Lower leg skin (tissue), 4 donors: ENCODE measurements around the gene FANCC. TPM values are rescaled to one million over a fixed set of nuclear protein-coding genes. Genes with fewer than 3 reads are reported as not detected.

Experiments used
- DNase-seq, 2 donors: peaks; one replicate each; pipeline ENCODE4 v3.0.0-alpha.2; 2019; ENCODE audit warnings: low spot score in 2 of 2
- H3K4me3 ChIP-seq: fragments of 200-600 bp; sonication (generic); 2 replicates; pipeline ENCODE4 v1.5.1; 2017; ENCODE audit warnings: mild to moderate bottlenecking, low read depth; ENCODE audit not compliant: poor library complexity, severe bottlenecking
- POLR2A ChIP-seq, 2 donors: fragments of 450-650 bp; IDR thresholded peaks; one replicate each; pipeline ENCODE4 v1.6.1; 2016 to 2017; ENCODE audit warnings: antibody characterized with exemption in 2 of 2, mild to moderate bottlenecking in 1 of 2, moderate library complexity in 1 of 2
- WGBS, 2 donors: methylation state at CpG; one replicate each; pipeline ENCODE4 v1.1.5; 2018; 5-methylcytosine and 5-hydroxymethylcytosine counted together
- intact Hi-C: fragments of 100-400 bp; cut with DNase I; formaldehyde crosslinking; loops from one replicate; pipeline ENCODE4 v1.15.0; 2023; ENCODE audit warnings: low total_unique reads
- total RNA-seq, 4 donors: library from RNA; depleted of rRNA; stranded (reverse); fragments of >200 nt; gene quantifications; one replicate each; pipeline ENCODE4 v1.1.0, GENCODE V29; 2016
- TF ChIP-seq, protein P1 (sequence below), 3 donors: fragments of 450-650 bp; IDR thresholded peaks; one replicate each; pipeline ENCODE4 v1.5.1; 2016; ENCODE audit warnings: antibody characterized with exemption in 3 of 3, mild to moderate bottlenecking in 3 of 3, moderate library complexity in 2 of 3

Gene FANCC
- total RNA-seq, 4 donors from 2014 or later: 6.7 to 10.2 (median 8.1) TPM

DNA sequence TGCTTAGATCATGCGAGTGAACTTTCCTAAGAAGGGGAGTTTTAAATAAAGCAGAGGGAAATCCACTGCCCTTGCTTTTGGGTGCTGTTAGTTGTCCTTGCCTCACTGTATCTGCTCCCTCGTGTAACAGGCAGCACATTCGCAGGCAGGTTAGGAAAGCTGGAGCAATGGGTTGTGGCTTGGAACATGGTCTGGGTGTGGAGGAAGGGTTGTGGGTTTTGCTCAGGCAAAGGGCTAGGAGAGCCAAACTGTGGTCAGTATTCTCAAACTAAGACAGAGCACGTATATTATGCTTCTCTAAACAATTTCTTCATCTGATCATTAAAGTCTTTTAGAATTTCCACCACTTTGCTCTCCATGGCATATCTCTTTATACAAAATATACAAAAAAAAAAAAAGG, 135.7 kb downstream of the FANCC start:
- no peak for DNase-seq
- TF ChIP-seq, protein P1, sequence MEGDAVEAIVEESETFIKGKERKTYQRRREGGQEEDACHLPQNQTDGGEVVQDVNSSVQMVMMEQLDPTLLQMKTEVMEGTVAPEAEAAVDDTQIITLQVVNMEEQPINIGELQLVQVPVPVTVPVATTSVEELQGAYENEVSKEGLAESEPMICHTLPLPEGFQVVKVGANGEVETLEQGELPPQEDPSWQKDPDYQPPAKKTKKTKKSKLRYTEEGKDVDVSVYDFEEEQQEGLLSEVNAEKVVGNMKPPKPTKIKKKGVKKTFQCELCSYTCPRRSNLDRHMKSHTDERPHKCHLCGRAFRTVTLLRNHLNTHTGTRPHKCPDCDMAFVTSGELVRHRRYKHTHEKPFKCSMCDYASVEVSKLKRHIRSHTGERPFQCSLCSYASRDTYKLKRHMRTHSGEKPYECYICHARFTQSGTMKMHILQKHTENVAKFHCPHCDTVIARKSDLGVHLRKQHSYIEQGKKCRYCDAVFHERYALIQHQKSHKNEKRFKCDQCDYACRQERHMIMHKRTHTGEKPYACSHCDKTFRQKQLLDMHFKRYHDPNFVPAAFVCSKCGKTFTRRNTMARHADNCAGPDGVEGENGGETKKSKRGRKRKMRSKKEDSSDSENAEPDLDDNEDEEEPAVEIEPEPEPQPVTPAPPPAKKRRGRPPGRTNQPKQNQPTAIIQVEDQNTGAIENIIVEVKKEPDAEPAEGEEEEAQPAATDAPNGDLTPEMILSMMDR (IDR thresholded peaks at IDR 0.05): no peak
- no peak for TF ChIP-seq POLR2A (IDR thresholded peaks at IDR 0.05)
- H3K4me3 ChIP-seq: no peak overlapping the region
- 87 to 94% methylated on average over 4 of the region's 4 CpGs for WGBS, 2 donors
- intact Hi-C loops: no loop called here

DNA sequence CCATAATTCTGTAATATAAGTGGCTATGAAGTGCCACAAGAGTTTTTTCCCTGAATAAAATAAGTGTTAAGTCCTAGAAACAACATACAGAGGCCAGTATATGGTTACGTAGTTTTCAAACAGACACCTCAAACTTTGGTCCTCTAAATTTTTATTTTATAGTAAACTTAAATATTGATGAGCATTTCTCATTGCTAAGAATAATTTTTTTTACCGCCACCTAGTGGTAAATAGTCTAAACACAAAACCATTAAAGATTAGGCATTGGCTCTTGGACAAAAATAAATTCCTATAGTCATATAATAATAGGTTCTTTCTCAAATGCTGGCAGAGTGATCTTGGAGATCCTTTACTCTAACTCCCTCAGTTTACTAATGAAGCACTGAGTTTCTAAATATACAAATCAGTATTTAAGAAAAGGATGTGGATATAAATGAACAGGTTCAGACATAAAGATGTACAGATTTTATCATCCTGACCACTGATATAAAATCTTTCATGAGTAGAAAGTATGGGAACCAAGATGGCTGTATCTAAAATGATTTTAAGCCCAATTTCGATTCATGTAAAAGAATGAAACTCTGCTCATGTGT, 136.2 kb downstream of the FANCC start:
- 80 to 82% methylated on average over 3 of the region's 3 CpGs for WGBS, 2 donors
- no peak for DNase-seq
- intact Hi-C loops: no loop called here
- TF ChIP-seq, protein P1 (IDR thresholded peaks at IDR 0.05): no peak
- H3K4me3 ChIP-seq: no peak overlapping the region

DNA sequence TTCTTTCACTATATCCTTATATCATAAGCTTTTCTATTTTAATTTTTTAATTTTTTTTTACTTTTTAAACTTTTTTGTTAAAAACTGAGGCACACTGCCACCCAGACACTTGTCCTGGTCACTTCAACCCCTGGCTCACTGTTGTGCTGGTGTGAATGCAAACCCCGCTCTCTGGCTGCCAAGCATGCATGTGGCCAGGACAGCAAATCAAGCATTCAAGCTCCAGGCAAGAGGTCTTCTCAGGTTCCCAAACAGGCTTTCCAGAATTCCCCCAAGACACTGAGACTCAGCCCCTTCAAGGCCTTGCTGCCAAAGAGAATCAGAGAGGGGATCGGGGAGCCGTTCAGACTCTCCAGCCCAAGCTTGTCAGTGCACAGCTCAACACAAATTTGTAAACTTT, 139.9 kb downstream of the FANCC start:
- intact Hi-C loops: no loop called here
- 94 to 97% methylated on average over 3 of the region's 3 CpGs for WGBS, 2 donors
- no peak for TF ChIP-seq POLR2A (IDR thresholded peaks at IDR 0.05)
- TF ChIP-seq, protein P1 (IDR thresholded peaks at IDR 0.05): no peak

DNA sequence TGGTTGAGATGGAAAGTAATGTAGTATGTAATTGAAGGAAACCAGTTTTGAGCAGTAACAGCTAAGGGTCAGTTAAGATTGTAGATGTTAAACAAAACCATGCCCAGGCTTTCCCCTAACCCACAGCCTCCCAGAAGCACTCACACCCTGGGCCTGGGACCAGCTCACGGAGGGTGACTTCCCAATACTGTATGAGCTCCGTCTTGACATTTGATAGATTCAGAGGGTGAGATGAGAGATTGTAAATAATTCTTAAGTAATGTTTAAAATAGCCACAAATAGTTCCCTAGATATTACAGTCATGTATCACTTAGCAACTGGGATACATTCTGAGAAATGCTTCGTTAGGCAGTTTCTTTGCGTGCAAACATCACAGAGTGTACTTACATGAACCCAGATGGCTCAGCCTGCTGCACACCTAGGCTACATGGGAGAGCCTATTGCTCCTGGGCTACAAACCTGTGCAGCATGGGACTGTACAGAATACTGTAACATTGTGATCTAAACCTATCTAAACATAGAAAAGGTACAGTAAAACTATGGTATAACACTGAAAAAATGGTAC, 140.7 kb downstream of the FANCC start:
- TF ChIP-seq, protein P1 (IDR thresholded peaks at IDR 0.05): no peak
- no peak for TF ChIP-seq POLR2A (IDR thresholded peaks at IDR 0.05)
- WGBS, 2 donors: 96 to 97% methylated on average over 4 of the region's 4 CpGs
- DNase-seq: no peak
- H3K4me3 ChIP-seq: no peak overlapping the region
- intact Hi-C loops: no loop called here

More for the DNA sequence above, 139.9 kb downstream of the FANCC start:
- H3K4me3 ChIP-seq: no peak overlapping the region
- DNase-seq: no peak

DNA sequence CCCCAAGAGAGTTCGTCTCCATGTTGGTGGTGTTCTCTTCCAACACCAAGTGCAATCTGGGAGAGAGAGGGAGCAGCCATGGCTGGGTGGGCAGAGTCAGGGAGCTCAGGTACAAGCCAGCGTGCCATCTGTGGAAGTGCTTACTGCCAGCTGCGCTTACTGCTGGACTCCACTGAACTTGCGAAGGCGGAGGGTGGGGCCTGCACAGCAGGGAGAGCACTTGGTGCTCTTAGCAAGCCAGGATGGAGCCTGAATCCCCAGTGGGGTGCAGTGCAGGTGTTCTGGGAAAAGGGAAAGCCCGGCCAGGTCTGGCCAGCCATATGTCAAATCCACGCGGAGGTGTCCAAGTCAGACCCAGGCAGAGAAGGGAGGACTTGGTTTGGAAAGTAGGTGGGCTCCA, 142.0 kb downstream of the FANCC start:
- no peak for DNase-seq
- TF ChIP-seq, protein P1 (IDR thresholded peaks at IDR 0.05): no peak
- no peak for TF ChIP-seq POLR2A (IDR thresholded peaks at IDR 0.05)
- WGBS, 2 donors: 93 to 96% methylated on average over 8 of the region's 8 CpGs
- intact Hi-C loops: no loop called here
- no peak overlapping the region for H3K4me3 ChIP-seq

DNA sequence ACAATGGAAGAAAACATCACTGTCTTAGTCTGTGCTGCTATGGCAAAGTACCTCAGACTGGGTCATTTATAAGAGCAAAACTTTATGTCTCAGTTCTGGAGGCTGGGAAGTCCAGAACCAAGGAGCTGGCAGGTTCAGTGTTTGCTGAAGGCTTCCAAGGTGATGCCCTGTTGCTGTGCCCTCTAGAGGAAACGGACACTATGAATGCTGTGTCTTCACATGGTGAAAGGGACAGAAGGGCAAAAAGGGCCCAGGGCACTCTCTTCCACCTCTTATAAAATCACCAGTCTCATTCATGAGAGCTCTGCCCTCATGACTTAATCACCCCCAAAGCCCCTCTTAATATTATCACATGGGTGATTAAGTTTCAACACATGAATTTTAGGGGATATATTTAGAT, 143.5 kb downstream of the FANCC start:
- intact Hi-C loops: no loop called here
- H3K4me3 ChIP-seq: no peak overlapping the region
- 83% methylated on average over 1 of the region's 1 CpG for WGBS, 2 donors
- no peak for TF ChIP-seq POLR2A (IDR thresholded peaks at IDR 0.05)
- TF ChIP-seq, protein P1 (IDR thresholded peaks at IDR 0.05): no peak
- no peak for DNase-seq
